PC-9 (cell line): ENCODE measurements around the gene SEZ6L.

Experiments used
- CTCF ChIP-seq: fragments of 200-600 bp; sonication (generic); conservative IDR thresholded peaks from 2 replicates; pipeline ENCODE4 v1.6.1; 2017; ENCODE audit warnings: mixed run types, antibody characterized with exemption, mild to moderate bottlenecking, moderate library complexity
- EZH2 ChIP-seq: fragments of 200-600 bp; sonication (generic); IDR thresholded peaks from 2 replicates; pipeline ENCODE4 v1.8.0; 2017; ENCODE audit warnings: antibody characterized with exemption, low read depth

GRCh38 chr22:26417406-26417805 is 248.1 kb downstream of the SEZ6L start:
- TF ChIP-seq CTCF (no peak), EZH2 (no peak)
